C4-2B (cell line): ENCODE measurements around the gene KIAA0586.

ENCODE experiments used
- CTCF ChIP-seq: fragments of 450-650 bp; conservative IDR thresholded peaks from 2 replicates; pipeline ENCODE4 v1.5.1; 2017; ENCODE audit warnings: mild to moderate bottlenecking
- ZFX ChIP-seq: fragments of 450-650 bp; IDR thresholded peaks from 2 replicates; pipeline ENCODE4 v1.6.1; 2017

GRCh38 chr14:58599707-58600106 lies 172.2 kb downstream of the KIAA0586 start:
- TF ChIP-seq CTCF (no peak), ZFX (no peak)
